SK-N-SH (cell line): ENCODE results near the gene ACBD6. TPM values are rescaled to one million over a fixed set of nuclear protein-coding genes. Genes with fewer than 3 reads are reported as not detected.

Experiments
- CTCF ChIA-PET: fragments of 300-600, 350-600 bp; formaldehyde crosslinking; extraction: SDS; loops from one replicate; lab custom pipeline; 2021; lab: Yijun Ruan, JAX
- POLR2A ChIA-PET: fragments of 350-600 bp; sonication (Branson Sonifier 250); formaldehyde crosslinking; extraction: SDS; loops from one replicate; lab custom pipeline; 2020; ENCODE audit warnings: antibody characterized with exemption, inconsistent platforms; lab: Yijun Ruan, JAX
- DNase-seq: peaks from one replicate; pipeline ENCODE4 v3.0.0; 2012
- H2AFZ ChIP-seq: fragments of 200-600 bp; sonication (generic); 2 replicates; pipeline ENCODE4 v1.8.1; 2016; ENCODE audit warnings: antibody characterized with exemption, mild to moderate bottlenecking, low read depth
- H3F3A ChIP-seq: fragments of 200-600 bp; sonication (generic); replicated peaks from 2 replicates; pipeline ENCODE3; 2016; ENCODE audit warnings: antibody characterized with exemption, mild to moderate bottlenecking; ENCODE audit not compliant: insufficient read depth
- H3K27ac ChIP-seq, 2 experiments: fragments of 200-500 bp in 1 of 2; fragments of 200-600 bp in 1 of 2; sonication (Bioruptor generic) in 1 of 2; sonication (generic), shearing (Covaris generic) in 1 of 2; 2 replicates each; pipeline versions ENCODE4 v1.5.1 to v1.6.1; 2014 to 2016; ENCODE audit warnings: low read depth in 2 of 2, inconsistent platforms in 1 of 2, low read length in 1 of 2, mild to moderate bottlenecking in 1 of 2, mixed read lengths in 1 of 2
- H3K27me3 ChIP-seq: fragments of 200-600 bp; sonication (generic), shearing (Covaris generic); 2 replicates; pipeline ENCODE4 v1.6.1; 2016; ENCODE audit warnings: mixed run types; ENCODE audit not compliant: insufficient read depth
- H3K36me3 ChIP-seq, 2 experiments: fragments of 200-500 bp in 1 of 2; fragments of 200-600 bp in 1 of 2; sonication (Bioruptor generic) in 1 of 2; sonication (generic) in 1 of 2; replicated peaks in 1 of 2; 2 replicates each; pipeline versions ENCODE3 to v1.5.1; 2014 to 2016; ENCODE audit warnings: low read length in 1 of 2, mild to moderate bottlenecking in 1 of 2; ENCODE audit not compliant: insufficient read depth in 2 of 2, control insufficient read depth in 1 of 2
- H3K4me1 ChIP-seq, 2 experiments: fragments of 200-500 bp in 1 of 2; fragments of 200-600 bp in 1 of 2; sonication (Bioruptor generic) in 1 of 2; sonication (generic), shearing (Covaris generic) in 1 of 2; 2 replicates each; pipeline versions ENCODE4 v1.5.1 to v1.6.1; 2014 to 2016; ENCODE audit warnings: low read depth in 1 of 2, low read length in 1 of 2, mixed run types in 1 of 2; ENCODE audit not compliant: insufficient read depth in 2 of 2, control insufficient read depth in 1 of 2
- H3K4me2 ChIP-seq: fragments of 200-600 bp; sonication (generic), shearing (Covaris generic); 2 replicates; pipeline ENCODE4 v1.6.1; 2017; ENCODE audit warnings: mixed run types
- H3K4me3 ChIP-seq, 2 experiments: fragments of 200-500 bp in 1 of 2; fragments of 200-600 bp in 1 of 2; sonication (Bioruptor generic) in 1 of 2; sonication (generic), shearing (Covaris generic) in 1 of 2; 2 replicates each; pipeline versions ENCODE4 v1.5.1 to v1.8.1; 2014 to 2016; ENCODE audit warnings: low read depth in 2 of 2, inconsistent platforms in 1 of 2, low read length in 1 of 2, mild to moderate bottlenecking in 1 of 2, mixed read lengths in 1 of 2, moderate library complexity in 1 of 2
- H3K79me2 ChIP-seq: fragments of 200-600 bp; sonication (generic); 2 replicates; pipeline ENCODE4 v1.8.1; 2017; ENCODE audit warnings: mild to moderate bottlenecking; ENCODE audit not compliant: insufficient read depth
- H3K9ac ChIP-seq: fragments of 200-600 bp; sonication (generic); 2 replicates; pipeline ENCODE4 v1.6.1; 2017; ENCODE audit warnings: mixed run types
- H3K9me2 ChIP-seq: fragments of 200-600 bp; sonication (generic); 2 replicates; pipeline ENCODE4 v1.6.1; 2017; ENCODE audit warnings: mixed run types
- H3K9me3 ChIP-seq: fragments of 200-600 bp; sonication (generic); 2 replicates; pipeline ENCODE4 v1.6.1; 2017; ENCODE audit warnings: mixed run types, mild to moderate bottlenecking, moderate library complexity
- H4K20me1 ChIP-seq: fragments of 200-600 bp; sonication (generic); 2 replicates; pipeline ENCODE4 v1.6.1; 2017; ENCODE audit warnings: mild to moderate bottlenecking, mixed run types; ENCODE audit not compliant: insufficient read depth
- ELF1 ChIP-seq: IDR thresholded peaks from 2 replicates; pipeline ENCODE4 v1.4.0; 2012
- EP300 ChIP-seq, 2 experiments: IDR thresholded peaks; 2 replicates each; pipeline versions ENCODE4 v1.4.0 to v1.6.1; 2012; ENCODE audit warnings: borderline replicate concordance in 1 of 2, low read depth in 1 of 2, low read length in 1 of 2
- EZH2phosphoT487 ChIP-seq: fragments of 200-600 bp; sonication (generic); IDR thresholded peaks from 2 replicates; pipeline ENCODE4 v1.6.1; 2017; ENCODE audit warnings: low read depth, mixed run types, mild to moderate bottlenecking, antibody characterized with exemption, moderate library complexity, borderline replicate concordance
- FOXM1 ChIP-seq: IDR thresholded peaks from 2 replicates; pipeline ENCODE4 v1.4.0; 2012; ENCODE audit warnings: low read depth, mild to moderate bottlenecking
- GATA2 ChIP-seq: sonication (generic); formaldehyde crosslinking; IDR thresholded peaks from 2 replicates; pipeline ENCODE4 v1.5.0; 2020; ENCODE audit warnings: mild to moderate bottlenecking, missing genetic modification reagents
- JUND ChIP-seq: IDR thresholded peaks from 2 replicates; pipeline ENCODE4 v1.4.0; 2012
- NFIC ChIP-seq: IDR thresholded peaks from 2 replicates; pipeline ENCODE4 v1.4.0; 2012; ENCODE audit warnings: borderline replicate concordance
- RFX5 ChIP-seq: IDR thresholded peaks from 2 replicates; pipeline ENCODE4 v1.6.1; 2012; ENCODE audit warnings: mild to moderate bottlenecking, improper control_type of control experiment, low read length
- SMC3 ChIP-seq: IDR thresholded peaks from 2 replicates; pipeline ENCODE4 v1.6.1; 2012; ENCODE audit warnings: low read depth, low read length, improper control_type of control experiment
- TCF12 ChIP-seq: IDR thresholded peaks from 2 replicates; pipeline ENCODE4 v1.4.0; 2012
- TEAD4 ChIP-seq: IDR thresholded peaks from 2 replicates; pipeline ENCODE4 v1.4.0; 2012; ENCODE audit warnings: mild to moderate bottlenecking, borderline replicate concordance; ENCODE audit not compliant: insufficient read depth
- WGBS: methylation state at CpG from one replicate; pipeline ENCODE4 v1.1.6; 2017; ENCODE audit warnings: low lambda C conversion rate; 5-methylcytosine and 5-hydroxymethylcytosine counted together
- polyA plus RNA-seq, 3 experiments: library from polyadenylated mRNA; depleted of rRNA; stranded (reverse); fragments of >200 nt; gene quantifications; 2 replicates each; pipeline ENCODE4 v1.2.3, GENCODE V29; 2012
- TF ChIP-seq, protein P1 (sequence below): fragments of 150-350 bp; IDR thresholded peaks from 2 replicates; pipeline ENCODE4 v1.6.1; 2017; ENCODE audit warnings: antibody characterized with exemption, low read length, low read depth, borderline replicate concordance
- TF ChIP-seq, protein P2 (sequence below): IDR thresholded peaks from 2 replicates; pipeline ENCODE4 v1.4.0; 2012; ENCODE audit warnings: low read depth
- TF ChIP-seq, protein P3 (sequence below): IDR thresholded peaks from 2 replicates; pipeline ENCODE4 v1.6.1; 2012; ENCODE audit warnings: mild to moderate bottlenecking, low read depth, low read length, moderate library complexity

ACBD6 gene
- polyA plus RNA-seq, 1 of the 3 experiments (the other 2 are of a cell fraction) = 60.9 TPM

DNA sequence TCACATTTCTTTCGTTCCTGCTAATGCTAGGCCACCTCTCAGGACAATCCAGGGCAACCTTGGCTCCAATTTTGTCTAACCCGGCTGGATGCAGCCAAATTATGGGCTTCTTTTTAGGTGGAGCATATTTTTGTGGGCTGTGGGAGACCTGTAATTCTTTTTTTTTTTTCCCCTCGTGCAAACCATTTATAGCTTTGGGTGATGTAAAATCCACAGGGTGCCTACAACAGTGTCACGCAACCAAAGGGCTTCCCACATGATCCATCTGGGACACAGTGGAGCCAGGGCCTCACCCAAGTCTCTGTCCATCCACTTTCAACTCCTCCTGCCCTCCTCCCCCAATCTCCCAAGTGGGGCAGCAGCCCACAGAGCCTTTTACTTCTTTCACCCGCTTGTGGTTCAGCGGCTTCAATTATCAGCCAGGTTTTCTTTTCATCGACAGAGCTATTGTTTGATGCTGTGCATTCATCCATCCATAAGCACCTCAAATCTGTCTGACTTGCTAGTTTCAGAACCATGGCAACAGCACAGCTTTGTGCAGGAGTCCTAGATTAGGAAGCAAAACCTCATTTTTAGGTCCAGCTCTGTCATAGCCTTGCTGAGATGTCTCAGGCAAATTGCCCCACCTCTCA, 46.4 kb upstream of the ACBD6 start:
- CTCF ChIA-PET = interaction anchor here (1.0 to 1.2 kb wide), 3 partner anchors 9 to 16 kb away, joined by 3 to 4 read pairs (median 3); no protein-coding TSS in a partner anchor
- no peak overlapping the region for H3K27ac ChIP-seq
- no peak for TF ChIP-seq ELF1
- no peak for TF ChIP-seq TEAD4
- TF ChIP-seq, protein P1, sequence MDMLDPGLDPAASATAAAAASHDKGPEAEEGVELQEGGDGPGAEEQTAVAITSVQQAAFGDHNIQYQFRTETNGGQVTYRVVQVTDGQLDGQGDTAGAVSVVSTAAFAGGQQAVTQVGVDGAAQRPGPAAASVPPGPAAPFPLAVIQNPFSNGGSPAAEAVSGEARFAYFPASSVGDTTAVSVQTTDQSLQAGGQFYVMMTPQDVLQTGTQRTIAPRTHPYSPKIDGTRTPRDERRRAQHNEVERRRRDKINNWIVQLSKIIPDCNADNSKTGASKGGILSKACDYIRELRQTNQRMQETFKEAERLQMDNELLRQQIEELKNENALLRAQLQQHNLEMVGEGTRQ = no peak
- TF ChIP-seq TCF12 = no peak
- TF ChIP-seq GATA2 = no peak
- TF ChIP-seq RFX5 = no peak
- TF ChIP-seq, protein P2, sequence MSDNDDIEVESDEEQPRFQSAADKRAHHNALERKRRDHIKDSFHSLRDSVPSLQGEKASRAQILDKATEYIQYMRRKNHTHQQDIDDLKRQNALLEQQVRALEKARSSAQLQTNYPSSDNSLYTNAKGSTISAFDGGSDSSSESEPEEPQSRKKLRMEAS = no peak
- no peak for TF ChIP-seq SMC3
- TF ChIP-seq JUND = no peak
- TF ChIP-seq, protein P3, sequence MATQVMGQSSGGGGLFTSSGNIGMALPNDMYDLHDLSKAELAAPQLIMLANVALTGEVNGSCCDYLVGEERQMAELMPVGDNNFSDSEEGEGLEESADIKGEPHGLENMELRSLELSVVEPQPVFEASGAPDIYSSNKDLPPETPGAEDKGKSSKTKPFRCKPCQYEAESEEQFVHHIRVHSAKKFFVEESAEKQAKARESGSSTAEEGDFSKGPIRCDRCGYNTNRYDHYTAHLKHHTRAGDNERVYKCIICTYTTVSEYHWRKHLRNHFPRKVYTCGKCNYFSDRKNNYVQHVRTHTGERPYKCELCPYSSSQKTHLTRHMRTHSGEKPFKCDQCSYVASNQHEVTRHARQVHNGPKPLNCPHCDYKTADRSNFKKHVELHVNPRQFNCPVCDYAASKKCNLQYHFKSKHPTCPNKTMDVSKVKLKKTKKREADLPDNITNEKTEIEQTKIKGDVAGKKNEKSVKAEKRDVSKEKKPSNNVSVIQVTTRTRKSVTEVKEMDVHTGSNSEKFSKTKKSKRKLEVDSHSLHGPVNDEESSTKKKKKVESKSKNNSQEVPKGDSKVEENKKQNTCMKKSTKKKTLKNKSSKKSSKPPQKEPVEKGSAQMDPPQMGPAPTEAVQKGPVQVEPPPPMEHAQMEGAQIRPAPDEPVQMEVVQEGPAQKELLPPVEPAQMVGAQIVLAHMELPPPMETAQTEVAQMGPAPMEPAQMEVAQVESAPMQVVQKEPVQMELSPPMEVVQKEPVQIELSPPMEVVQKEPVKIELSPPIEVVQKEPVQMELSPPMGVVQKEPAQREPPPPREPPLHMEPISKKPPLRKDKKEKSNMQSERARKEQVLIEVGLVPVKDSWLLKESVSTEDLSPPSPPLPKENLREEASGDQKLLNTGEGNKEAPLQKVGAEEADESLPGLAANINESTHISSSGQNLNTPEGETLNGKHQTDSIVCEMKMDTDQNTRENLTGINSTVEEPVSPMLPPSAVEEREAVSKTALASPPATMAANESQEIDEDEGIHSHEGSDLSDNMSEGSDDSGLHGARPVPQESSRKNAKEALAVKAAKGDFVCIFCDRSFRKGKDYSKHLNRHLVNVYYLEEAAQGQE = no peak
- no peak for TF ChIP-seq EP300 (IDR thresholded peaks at IDR 0.05; ENCODE audit: borderline replicate concordance in 1 of 2, low read depth in 1 of 2, low read length in 1 of 2)
- TF ChIP-seq EZH2phosphoT487 = no peak
- TF ChIP-seq NFIC = no peak
- TF ChIP-seq FOXM1 = no peak
- H3K9ac ChIP-seq = no peak overlapping the region
- no peaks in the 10 kb centered on the region for H4K20me1 ChIP-seq
- DNase-seq = no peak
- WGBS = 86% methylated on average over 7 of the region's 7 CpGs
- H3K9me2 ChIP-seq = no peaks in the 10 kb centered on the region
- H3K4me2 ChIP-seq = no peak overlapping the region
- H3K27me3 ChIP-seq = no peaks in the 10 kb centered on the region
- no peaks in the 10 kb centered on the region for H3K9me3 ChIP-seq
- no peaks in the 10 kb centered on the region for H3F3A ChIP-seq
- no peaks in the 10 kb centered on the region for H3K79me2 ChIP-seq
- no peak overlapping the region for H3K4me3 ChIP-seq
- POLR2A ChIA-PET = no interaction called here
- H3K36me3 ChIP-seq = no peaks in the 10 kb centered on the region
- no peaks in the 10 kb centered on the region for H3K4me1 ChIP-seq
- H2AFZ ChIP-seq = no peak overlapping the region
